H1 (cell line): ENCODE measurements around the gene GUCY1B1. TPM values are rescaled to one million over a fixed set of nuclear protein-coding genes. Genes with fewer than 3 reads are reported as not detected.

Source experiments
- BCL11A ChIP-seq, 2 experiments: IDR thresholded peaks; one replicate each; pipeline ENCODE4 v1.6.1; 2011; ENCODE audit warnings: low read depth in 2 of 2, low read length in 2 of 2, mild to moderate bottlenecking in 2 of 2
- CTBP2 ChIP-seq: IDR thresholded peaks from 2 replicates; pipeline ENCODE4 v1.7.0; 2011; ENCODE audit warnings: borderline replicate concordance, mild to moderate bottlenecking, moderate library complexity, mixed read lengths, low read length; ENCODE audit not compliant: insufficient read depth, insufficient read length
- HDAC6 ChIP-seq: IDR thresholded peaks from one replicate; pipeline ENCODE4 v1.7.1; 2012; ENCODE audit warnings: low read depth, mild to moderate bottlenecking, inconsistent platforms, low read length, moderate library complexity
- POU5F1 ChIP-seq: IDR thresholded peaks from 2 replicates; pipeline ENCODE4 v1.6.1; 2011; ENCODE audit warnings: low read depth, mild to moderate bottlenecking, low read length, moderate library complexity
- SIX5 ChIP-seq: IDR thresholded peaks from 2 replicates; pipeline ENCODE4 v1.6.1; 2011; ENCODE audit warnings: mild to moderate bottlenecking, low read depth, low read length
- SUZ12 ChIP-seq: fragments of 200-600 bp; sonication (generic); IDR thresholded peaks from 2 replicates; pipeline ENCODE4 v1.6.1; 2012; ENCODE audit warnings: mild to moderate bottlenecking, inconsistent platforms, low read length, moderate library complexity, mixed read lengths
- polyA plus RNA-seq, 7 experiments: library from polyadenylated mRNA; depleted of rRNA in 3 of 7; stranded (reverse) in 5 of 7; unstranded in 2 of 7; fragments of >200 nt in 5 of 7; fragments of 200-250 nt in 2 of 7; gene quantifications; 1 replicate in 5 of 7; 2 replicates in 1 of 7; 4 replicates in 1 of 7; pipeline versions ENCODE4 v1.2.1 to v1.2.3, GENCODE V29; 2011 to 2013; ENCODE audit warnings: missing spikeins in 2 of 7, mixed read lengths in 2 of 7
- total RNA-seq: library from RNA; stranded (reverse); fragmentation: NEBNext Ultra II Directional; extraction: Animal tissue kit (Norgen Biotek cat#: 25700); gene quantifications from 2 replicates; pipeline ENCODE4 v1.2.1, GENCODE V29; 2021
- TF ChIP-seq, protein P1 (sequence below): fragments of 300-600 bp; sonication (generic); IDR thresholded peaks from 2 replicates; pipeline ENCODE4 v1.7.1; 2012; ENCODE audit warnings: low read length, moderate library complexity, mild to moderate bottlenecking, inconsistent platforms; ENCODE audit not compliant: insufficient replicate concordance
- TF ChIP-seq, protein P2 (sequence below): IDR thresholded peaks from 2 replicates; pipeline ENCODE4 v1.6.1; 2012; ENCODE audit warnings: inconsistent platforms

The GUCY1B1 gene
- total and polyA plus RNA-seq, 2 of the 8 experiments (the other 6 are each of a cell fraction or from before 2014, with no cell fraction given), result 1.5 to 2.9 TPM

DNA sequence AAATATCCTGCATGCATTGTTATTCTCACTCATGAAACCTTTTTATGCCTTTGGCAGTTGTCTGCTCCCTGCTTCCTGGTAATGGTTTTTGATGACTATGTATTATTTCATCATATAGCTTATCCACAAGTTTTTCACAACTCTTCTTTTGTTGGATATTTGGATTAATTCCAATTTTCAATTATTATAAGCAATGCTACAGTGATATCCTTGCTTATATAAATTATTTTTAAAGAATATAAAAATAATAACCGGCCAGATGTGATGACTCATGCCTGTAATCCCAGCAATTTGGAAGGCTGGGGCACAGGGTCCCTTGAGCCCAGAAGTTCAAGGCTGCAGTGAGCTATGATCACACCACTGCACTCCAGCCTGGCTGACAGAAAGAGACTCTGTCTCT is 60.2 kb downstream of the GUCY1B1 start (continued):
- no peak for TF ChIP-seq HDAC6
- TF ChIP-seq POU5F1, result no peak
- no peak for TF ChIP-seq SUZ12
- TF ChIP-seq, protein P1, sequence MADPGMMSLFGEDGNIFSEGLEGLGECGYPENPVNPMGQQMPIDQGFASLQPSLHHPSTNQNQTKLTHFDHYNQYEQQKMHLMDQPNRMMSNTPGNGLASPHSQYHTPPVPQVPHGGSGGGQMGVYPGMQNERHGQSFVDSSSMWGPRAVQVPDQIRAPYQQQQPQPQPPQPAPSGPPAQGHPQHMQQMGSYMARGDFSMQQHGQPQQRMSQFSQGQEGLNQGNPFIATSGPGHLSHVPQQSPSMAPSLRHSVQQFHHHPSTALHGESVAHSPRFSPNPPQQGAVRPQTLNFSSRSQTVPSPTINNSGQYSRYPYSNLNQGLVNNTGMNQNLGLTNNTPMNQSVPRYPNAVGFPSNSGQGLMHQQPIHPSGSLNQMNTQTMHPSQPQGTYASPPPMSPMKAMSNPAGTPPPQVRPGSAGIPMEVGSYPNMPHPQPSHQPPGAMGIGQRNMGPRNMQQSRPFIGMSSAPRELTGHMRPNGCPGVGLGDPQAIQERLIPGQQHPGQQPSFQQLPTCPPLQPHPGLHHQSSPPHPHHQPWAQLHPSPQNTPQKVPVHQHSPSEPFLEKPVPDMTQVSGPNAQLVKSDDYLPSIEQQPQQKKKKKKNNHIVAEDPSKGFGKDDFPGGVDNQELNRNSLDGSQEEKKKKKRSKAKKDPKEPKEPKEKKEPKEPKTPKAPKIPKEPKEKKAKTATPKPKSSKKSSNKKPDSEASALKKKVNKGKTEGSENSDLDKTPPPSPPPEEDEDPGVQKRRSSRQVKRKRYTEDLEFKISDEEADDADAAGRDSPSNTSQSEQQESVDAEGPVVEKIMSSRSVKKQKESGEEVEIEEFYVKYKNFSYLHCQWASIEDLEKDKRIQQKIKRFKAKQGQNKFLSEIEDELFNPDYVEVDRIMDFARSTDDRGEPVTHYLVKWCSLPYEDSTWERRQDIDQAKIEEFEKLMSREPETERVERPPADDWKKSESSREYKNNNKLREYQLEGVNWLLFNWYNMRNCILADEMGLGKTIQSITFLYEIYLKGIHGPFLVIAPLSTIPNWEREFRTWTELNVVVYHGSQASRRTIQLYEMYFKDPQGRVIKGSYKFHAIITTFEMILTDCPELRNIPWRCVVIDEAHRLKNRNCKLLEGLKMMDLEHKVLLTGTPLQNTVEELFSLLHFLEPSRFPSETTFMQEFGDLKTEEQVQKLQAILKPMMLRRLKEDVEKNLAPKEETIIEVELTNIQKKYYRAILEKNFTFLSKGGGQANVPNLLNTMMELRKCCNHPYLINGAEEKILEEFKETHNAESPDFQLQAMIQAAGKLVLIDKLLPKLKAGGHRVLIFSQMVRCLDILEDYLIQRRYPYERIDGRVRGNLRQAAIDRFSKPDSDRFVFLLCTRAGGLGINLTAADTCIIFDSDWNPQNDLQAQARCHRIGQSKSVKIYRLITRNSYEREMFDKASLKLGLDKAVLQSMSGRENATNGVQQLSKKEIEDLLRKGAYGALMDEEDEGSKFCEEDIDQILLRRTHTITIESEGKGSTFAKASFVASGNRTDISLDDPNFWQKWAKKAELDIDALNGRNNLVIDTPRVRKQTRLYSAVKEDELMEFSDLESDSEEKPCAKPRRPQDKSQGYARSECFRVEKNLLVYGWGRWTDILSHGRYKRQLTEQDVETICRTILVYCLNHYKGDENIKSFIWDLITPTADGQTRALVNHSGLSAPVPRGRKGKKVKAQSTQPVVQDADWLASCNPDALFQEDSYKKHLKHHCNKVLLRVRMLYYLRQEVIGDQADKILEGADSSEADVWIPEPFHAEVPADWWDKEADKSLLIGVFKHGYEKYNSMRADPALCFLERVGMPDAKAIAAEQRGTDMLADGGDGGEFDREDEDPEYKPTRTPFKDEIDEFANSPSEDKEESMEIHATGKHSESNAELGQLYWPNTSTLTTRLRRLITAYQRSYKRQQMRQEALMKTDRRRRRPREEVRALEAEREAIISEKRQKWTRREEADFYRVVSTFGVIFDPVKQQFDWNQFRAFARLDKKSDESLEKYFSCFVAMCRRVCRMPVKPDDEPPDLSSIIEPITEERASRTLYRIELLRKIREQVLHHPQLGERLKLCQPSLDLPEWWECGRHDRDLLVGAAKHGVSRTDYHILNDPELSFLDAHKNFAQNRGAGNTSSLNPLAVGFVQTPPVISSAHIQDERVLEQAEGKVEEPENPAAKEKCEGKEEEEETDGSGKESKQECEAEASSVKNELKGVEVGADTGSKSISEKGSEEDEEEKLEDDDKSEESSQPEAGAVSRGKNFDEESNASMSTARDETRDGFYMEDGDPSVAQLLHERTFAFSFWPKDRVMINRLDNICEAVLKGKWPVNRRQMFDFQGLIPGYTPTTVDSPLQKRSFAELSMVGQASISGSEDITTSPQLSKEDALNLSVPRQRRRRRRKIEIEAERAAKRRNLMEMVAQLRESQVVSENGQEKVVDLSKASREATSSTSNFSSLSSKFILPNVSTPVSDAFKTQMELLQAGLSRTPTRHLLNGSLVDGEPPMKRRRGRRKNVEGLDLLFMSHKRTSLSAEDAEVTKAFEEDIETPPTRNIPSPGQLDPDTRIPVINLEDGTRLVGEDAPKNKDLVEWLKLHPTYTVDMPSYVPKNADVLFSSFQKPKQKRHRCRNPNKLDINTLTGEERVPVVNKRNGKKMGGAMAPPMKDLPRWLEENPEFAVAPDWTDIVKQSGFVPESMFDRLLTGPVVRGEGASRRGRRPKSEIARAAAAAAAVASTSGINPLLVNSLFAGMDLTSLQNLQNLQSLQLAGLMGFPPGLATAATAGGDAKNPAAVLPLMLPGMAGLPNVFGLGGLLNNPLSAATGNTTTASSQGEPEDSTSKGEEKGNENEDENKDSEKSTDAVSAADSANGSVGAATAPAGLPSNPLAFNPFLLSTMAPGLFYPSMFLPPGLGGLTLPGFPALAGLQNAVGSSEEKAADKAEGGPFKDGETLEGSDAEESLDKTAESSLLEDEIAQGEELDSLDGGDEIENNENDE, result no peak
- no peak for TF ChIP-seq BCL11A (IDR thresholded peaks at IDR 0.05; ENCODE audit: low read depth in 2 of 2, low read length in 2 of 2)
- no peak for TF ChIP-seq CTBP2
- TF ChIP-seq SIX5, result no peak
- TF ChIP-seq, protein P2, sequence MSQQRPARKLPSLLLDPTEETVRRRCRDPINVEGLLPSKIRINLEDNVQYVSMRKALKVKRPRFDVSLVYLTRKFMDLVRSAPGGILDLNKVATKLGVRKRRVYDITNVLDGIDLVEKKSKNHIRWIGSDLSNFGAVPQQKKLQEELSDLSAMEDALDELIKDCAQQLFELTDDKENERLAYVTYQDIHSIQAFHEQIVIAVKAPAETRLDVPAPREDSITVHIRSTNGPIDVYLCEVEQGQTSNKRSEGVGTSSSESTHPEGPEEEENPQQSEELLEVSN, result no peak
